NCI-H146 treated with DMSO at 0.1 percent for 48 hours (cell line): Measurements from ENCODE around the gene MYOM1.
"Not testable (repeated sequence)": the region's sequence is repeated elsewhere in the genome, so short reads cannot be mapped to it uniquely, and the experiment has no call there.

Experiments used
- DNase-seq: peaks from one replicate; lab custom pipeline; 2025; ENCODE audit not compliant: unreplicated experiment; lab: John Stamatoyannopoulos, UW

The MYOM1 gene

DNA sequence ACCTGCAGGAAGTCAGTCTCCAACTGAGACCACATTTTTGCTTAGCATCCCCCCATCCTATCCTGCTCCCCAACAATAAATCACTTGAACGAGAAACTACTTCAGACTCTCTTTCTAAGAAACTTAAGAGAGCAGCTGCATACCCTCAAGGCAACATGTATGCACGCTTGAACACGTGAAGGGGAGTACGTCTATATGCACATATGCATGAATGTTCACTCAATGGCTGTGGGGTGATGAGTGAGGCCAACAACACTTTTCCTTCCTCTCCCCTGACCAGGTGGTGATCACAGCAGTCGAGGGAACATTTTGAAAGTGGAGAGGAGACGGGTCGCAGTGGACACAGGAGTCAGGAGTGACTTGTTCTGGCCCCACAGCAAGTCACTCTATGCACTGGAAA, 127.0 kb downstream of the MYOM1 start:
- no peak for DNase-seq

DNA sequence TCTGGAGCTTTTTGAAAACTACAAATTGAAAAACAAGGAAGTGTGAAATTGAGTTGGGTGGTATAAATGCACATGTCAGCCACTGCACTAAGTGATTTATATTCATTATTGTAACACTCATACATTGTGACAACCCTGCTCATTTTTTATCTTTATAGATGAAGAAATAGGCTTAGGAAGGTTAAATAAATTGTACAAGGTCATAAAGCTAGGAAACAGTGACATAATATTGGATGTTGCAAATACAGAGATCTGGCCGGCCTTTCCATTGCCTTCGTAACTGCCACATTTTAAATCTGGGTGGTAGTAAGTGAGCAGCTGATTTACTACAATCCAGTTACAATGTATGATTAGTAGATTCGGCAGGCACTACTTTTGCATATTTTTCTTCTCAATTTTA, 130.2 kb downstream of the MYOM1 start:
- no peak for DNase-seq

DNA sequence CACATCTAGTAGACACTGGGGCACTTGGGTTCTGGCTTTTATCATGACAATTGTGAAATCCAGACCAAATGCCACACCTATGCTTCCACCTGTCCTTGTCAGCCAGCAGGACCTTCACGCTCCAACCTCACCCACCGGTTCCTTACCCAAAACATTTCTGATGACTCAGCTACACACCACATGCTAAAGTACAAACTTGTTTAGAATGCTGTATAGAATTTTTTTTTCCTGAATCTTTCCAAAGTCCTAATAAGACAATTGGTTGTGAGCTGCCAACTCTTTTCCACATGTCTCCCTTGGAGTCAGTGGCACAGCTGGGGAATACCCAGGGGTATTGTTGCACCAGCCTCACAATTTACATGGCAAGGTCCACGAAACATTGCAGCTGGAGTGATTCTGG, 131.3 kb downstream of the MYOM1 start:
- DNase-seq, result no peak

DNA sequence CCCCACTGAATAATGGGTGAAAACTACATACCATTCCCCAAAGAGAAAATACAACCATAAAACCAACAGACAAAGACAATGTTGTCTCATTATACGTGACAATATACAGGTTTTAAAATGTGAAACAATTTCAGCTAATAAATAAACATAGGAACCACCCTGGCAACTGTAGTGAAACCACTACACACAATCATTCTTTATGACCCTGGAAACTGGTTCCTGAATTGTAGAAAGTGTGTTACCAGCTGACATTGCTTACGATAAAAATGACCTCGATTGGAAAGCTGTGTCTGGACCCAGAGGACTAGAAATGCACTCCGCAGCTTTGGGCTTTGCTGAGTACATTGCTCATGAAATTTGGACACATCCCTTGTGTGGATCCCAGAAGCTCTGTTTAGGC, 132.9 kb downstream of the MYOM1 start:
- DNase-seq, result no peak

DNA sequence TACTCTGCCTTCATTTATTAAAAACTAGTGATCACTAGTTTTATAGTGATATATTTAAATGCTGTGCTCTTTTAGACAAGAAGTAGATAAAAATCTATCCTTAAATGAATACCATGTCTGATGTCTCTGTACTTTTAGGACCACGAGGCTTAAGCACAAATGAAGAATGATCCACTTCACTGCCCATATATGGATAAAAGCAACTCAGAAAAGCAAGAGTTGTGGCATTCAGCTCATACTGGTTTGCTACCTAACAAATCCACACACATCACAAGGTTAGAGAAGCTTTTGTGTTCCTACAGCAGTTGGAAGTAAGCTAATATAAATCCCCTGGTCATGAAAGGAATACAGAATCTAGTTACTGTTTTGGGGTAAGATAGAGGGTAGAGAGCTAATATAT, 134.2 kb downstream of the MYOM1 start:
- no peak for DNase-seq

DNA sequence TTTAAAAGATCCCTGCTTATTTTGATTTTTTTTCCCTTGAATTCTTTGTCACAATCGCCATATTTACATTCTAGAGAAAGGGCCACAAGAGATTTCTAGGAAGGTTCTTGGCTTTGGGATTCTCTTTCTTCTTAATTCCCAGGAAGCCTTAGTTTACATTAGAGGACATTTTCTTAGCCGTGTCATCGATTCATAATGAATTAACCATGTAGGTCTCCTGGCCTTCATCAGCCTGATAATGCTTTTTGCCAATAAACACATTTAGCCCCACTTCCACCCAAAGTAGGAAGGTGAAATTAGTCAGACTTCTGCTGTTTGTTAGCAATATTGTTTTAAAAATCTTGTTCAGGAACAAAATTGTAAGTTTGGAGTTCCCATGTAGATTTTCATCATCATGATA, 135.6 kb downstream of the MYOM1 start:
- no peak for DNase-seq

DNA sequence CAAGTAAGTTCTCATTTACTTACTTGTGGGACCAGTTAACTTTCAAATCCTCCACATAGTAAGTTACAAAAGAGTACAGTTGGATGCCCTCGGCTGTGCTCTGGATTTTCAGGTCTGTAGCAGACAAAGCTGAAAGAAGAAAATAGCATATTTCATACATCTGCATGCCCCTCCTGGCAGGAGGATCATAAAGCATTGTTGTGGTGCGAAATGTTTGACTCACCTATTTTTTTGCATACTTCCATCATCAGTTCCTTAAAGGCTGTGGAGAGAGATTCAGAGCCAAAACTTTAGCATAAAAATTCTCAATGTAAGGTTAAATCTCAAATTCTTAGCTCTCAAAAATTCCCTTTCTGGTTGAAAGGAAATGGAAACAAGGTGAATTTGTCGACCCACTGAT, 136.0 kb downstream of the MYOM1 start:
- DNase-seq, result no peak

DNA sequence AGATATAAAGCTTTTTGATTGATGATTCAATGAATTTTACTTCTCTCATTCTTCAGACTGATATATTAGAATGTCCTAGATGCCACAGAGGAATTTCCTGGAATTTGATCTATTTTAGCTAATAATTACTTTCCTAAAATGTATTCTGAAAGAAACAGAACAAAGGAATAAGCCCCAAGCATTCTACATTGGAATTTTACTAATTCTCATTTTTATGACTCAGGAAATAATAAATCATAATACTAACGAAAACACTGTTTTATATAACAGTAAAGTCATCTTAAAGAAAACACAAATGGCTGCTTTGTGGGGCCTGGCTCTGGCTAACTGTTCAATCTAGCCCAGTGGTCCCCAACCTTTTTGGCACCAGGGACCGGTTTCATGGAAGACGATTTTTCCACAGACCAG, 138.2 kb downstream of the MYOM1 start:
- DNase-seq, result no peak

DNA sequence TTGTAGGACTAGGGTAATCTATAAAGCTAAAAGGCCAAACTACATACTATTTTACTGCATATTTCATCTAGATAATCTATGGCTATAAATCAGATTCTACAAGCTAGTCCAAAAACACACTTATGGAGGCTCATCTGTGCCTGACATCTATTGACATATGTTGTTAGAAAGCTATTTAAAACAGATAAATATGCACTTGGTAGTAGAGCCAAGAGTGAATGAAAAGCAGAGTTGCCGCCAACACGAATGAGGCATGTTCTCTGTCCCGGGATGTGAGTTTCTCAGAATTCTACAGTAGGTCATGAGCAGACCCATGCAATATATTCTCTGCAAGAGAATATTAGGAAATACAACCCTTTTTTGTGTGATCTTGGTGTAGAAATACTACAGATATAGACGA, 140.1 kb downstream of the MYOM1 start:
- DNase-seq, result no peak

DNA sequence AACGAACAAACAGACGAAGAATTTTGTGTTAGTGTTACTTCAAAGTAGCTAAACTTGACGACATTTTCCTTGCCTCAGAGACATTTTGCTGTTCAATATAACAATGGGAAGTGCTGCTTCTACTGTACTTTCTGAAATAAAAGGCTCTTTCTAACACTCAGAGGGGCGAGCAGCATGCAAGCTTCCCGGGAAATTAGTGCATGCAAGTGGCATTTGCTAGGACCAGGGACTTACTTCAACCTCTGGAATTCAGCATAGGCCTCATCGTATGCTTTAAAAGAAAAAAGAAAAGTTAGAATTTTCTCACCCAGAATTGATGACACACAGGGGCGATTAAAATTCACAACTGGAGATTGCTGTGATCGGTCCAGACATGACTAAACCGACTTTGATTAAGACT, 144.3 kb downstream of the MYOM1 start:
- no peak for DNase-seq

DNA sequence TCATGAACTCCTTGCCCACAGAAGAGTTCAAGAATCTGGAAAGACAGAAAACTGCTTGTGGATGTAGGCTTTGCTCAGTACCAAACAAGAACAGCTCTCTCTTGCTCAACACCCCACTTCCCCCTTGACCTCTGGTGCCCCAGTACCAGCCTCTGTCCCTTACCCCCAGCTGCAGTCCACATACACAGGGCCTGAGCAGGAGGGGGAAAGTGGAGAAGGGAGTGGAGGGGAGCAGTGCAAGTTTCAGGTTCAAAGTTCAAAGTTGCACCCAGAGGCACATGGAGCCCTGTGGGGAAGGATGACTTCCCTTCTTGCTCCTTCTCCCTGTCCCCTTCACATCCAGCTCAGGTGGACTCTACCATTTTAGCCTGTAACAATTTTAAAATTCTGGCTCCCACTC, 145.7 kb downstream of the MYOM1 start:
- DNase-seq, result no peak

DNA sequence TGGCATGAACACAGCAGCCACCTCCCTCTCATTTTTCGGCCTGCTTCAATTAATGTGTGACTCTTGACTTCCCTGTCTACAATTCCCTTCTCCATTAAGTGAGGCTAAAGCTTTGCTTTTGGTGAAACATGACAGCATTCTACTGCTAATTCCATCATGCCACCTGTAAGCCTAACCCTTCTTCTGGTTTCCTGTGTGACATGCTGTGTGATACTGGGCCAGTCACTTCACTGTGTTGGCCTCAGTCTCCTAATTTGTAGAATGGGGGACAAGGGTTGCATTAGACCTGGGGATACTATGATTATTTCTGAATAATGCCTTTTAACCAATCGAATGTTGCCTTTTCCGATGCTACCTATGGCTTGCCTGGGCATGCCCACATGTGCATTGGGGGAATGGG, 146.4 kb downstream of the MYOM1 start:
- DNase-seq, result not testable (repeated sequence)

DNA sequence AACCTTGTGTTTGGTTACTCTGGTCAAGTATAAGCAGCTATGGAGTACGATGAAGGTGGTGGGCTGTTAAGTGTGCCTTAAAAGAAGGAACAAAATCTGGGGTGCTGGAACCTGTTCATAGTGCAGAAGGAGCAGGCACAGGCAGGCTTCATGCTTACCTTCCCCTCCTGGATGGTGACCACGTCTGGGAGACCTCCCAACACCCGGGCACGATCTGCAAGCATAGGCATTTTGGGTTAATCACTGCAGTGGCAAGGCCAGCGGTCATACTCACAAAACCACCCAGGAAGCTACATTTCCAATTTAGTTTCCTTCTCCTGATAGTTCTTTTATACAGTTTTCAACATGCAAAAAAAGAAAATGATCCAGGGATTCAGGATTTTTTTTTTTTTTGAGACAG, 148.1 kb downstream of the MYOM1 start:
- DNase-seq, result no peak

DNA sequence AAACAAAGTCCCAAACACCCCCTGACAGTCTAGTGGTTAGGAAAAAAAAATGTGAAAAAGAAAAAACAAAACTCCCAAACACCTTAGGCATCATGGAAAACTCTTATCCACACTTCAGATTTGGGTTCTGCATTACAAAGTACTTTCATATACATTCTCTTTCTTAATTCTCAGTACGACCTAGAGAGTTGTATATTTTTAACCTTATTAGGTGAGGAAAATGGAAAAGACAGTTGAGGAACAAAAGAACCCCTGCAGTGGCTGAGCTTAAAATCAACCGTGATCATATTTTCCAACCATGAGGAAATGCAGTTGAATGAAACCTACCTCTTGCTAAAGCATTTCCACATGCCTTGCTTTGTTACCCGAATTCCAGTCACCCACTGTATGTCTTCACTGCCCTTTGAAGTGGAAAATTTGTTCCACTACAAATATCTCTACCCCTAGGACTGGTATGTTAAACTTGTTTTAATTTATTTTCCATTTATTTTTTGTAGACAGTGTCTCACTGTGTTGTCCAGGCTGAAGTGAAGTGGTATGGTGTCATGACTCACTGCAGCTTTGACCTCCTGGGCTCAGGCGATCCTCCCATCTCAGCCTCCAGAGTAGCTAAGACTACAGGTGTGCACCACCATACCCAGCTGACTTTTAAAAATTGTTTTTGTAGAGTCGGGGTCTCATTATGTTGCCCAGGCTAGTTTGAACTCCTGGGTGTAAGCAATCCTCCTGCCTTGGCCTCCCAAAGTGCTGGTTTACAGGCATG, 149.9 kb downstream of the MYOM1 start:
- no peak for DNase-seq

DNA sequence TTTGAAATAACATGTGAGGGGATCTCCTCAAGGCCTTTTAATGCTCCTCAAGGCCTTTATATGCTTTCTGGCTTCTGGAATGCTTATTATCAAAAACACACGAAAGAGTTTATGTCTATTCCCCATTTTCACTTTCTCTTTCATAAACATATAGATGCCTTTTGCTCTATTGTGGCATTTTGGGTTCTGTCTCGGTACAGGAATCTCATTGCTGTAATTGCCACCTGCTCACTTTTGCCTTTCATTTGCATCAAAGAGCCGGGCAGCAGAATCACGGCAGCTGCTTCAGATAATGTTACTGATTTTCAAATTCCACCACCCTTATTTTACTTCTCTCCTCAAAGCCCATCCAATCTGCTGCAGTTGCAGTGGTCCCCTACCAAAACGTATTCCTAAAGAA, 152.0 kb downstream of the MYOM1 start:
- DNase-seq, result no peak

DNA sequence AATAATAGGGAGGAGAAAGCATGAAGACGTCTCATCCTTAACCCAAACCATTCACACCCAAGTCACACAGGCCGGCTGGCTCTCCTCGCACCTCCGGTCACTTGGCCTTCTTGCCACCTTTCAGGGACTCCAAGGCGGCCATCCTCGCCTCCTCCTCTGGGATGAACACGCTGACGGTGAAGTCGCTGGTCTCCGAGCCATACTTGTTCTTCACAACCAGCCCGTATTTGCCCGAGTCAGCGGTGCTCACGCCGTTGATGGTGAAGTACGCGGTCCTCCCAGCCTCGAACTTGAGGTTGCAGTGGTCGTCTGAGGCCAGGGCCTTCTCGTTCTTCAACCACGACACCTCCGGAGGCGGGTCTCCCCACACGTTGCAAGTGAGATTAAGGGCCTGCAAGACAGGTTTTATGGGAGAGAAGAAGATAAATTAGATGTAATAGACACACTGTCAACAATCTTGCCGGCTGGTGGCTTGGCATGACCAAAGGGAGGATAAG, 152.6 kb downstream of the MYOM1 start:
- DNase-seq, result no peak

DNA sequence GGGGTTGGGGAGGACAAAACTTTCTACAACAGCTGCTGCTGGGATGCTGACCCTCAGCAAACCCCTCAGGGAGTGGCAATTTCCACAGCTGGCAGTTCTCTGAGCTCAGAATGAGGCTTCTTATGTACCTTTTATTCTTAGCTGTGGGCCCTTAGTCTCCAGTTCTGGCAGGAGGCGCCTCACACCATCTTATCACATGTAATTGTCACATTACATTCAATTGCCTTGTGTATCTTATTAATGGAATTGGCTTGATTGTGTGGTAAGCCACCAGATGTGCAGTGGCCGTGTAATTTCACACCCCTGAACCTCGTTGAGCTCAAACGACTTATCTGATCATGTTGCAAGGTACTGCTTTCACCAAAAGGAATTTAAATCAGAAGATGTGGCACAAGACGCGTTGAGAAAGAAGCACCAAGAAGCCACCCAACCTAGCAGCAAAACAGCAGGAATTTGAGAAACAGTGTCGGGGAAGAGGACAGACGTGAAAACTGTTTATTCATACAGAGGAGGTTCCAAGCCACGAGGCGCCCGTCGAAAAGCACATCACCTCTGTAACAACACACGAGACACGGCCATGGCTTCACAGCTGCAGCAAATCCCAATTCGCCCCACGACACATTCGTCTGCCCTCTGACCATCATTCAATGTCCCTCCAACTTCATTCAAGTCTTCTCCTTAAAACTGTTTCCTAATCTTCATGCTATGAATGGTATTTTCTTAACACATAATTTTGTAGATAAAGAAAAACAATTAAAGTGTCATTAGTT, 153.2 kb downstream of the MYOM1 start:
- DNase-seq, result no peak

DNA sequence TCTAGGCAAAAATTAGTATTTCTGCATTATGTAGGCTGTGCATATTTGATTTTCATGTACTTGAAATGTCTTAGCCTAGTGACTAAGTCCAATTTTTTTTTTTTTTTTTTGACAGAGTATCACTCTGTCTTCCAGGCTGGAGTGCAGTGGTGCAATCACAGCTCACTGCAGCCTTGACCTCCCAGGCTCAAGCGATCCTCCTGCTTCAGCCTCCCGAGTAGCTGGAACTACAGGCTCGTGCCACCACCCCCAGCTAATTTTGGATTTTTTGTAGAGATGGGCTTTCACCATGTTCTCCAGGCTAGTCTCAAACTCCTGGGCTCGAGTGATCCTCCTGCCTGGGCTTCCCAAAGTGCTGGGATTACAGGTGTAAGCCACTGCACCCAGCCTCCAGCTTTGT, 156.0 kb downstream of the MYOM1 start:
- DNase-seq, result not testable (repeated sequence)

DNA sequence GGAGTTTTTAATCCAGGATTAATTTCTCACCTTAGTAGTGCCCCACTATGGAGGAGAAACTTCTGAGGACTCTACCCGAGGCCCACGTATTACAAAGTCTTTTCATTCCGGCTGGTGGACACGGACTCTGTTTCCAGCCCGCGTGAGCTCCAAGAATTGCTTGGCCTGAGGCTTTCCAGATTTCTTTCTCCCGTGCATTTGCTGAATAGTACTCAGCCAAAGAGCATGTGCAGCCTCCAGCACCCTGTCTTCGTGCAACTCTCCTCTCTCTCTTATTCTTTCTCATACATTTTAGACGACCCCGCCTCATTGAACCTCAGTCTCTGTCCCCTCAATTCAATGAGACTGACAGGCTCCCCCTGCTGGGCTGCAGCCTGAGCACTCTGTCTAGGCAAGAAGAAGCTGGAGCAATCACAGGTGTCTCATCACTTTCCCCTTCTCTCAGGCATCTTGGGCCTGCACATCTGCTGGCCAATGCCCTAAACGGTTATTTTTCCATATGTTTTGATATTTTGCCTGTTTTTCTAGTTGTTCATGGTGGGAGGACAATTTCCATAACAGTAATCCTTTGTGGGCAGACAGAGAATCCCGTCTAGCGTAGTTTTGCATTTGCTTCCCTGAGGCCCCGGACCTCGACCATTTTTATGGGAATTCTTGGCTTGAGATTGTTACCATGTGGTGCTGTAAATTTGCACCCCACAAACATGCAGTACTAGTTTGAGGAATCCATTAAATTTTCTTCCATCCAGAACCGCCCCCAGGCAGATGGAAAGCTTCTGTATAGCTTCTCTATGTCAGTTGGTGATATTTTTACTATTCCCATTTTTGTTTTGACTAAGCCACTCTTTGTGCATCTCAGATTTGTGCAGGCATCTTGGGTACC, 156.7 kb downstream of the MYOM1 start:
- DNase-seq, result peak; percentile 53

DNA sequence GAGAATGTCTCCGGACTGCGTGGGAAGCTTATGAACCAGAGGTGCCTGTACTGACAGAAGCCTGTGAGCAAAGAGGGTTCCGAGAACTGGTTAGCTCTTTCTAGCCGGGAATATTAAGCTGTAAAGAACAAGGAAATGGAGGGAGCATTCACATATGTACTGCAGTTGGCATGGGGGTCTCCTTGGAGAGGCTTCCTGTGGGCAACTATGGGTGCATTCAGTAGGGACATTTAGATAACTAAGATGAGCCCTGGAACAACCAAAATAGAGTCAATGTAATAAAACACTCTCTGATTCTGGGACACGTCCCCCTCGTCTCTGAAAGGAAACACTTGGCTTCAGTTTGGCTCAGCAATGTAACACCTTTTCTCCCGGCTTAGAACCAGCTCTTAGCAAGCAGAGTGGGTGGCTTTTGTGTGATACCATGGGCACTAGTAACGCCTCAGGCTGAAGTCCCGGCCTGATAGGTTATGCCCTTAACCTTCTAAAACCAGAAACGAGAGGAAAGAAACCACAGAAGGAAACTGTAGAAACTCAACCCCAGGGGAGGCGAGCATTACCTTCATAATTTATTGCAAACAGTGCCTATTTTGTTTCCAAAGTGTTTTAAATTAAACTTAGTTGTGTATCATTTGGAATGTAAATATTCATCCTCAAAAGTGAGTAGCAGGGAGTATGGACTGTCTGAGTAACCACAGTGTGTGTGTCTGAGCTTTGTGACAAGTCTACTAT, 158.0 kb downstream of the MYOM1 start:
- no peak for DNase-seq
